AG04449 (cell line): ENCODE measurements around the gene HOXD11.

Experiments
- CTCF ChIA-PET: fragments of 350-600 bp; formaldehyde crosslinking; extraction: SDS; loops from one replicate; lab custom pipeline; 2021; ENCODE audit warnings: antibody characterized with exemption; lab: Yijun Ruan, JAX
- POLR2A ChIA-PET: fragments of 400-600, 350-600 bp; formaldehyde crosslinking; extraction: SDS; loops from one replicate; lab custom pipeline; 2020; ENCODE audit warnings: antibody characterized with exemption, inconsistent platforms; lab: Yijun Ruan, JAX
- DNase-seq: peaks from one replicate; pipeline ENCODE4 v3.0.0-alpha.2; 2010; ENCODE audit warnings: low read depth, low spot score
- H3K4me3 ChIP-seq: 2 replicates; pipeline ENCODE4 v1.5.1; 2011; ENCODE audit warnings: low read depth, mild to moderate bottlenecking, control low read depth, low read length
- TF ChIP-seq, protein P1 (sequence below): IDR thresholded peaks from one replicate; pipeline ENCODE4 v1.5.1; 2011; ENCODE audit warnings: mild to moderate bottlenecking, moderate library complexity, low read length, control low read depth, inconsistent platforms; ENCODE audit not compliant: insufficient read depth; ENCODE audit errors: missing control alignments

Gene HOXD11

GRCh38 chr2:176083796-176084261, 23.3 kb upstream of the HOXD11 start, which contains the start of gene EVX2:
Gene EVX2 (minus strand): TSS chr2:176083962. CDS start chr2:176083776, 186 bp downstream.
- H3K4me3 ChIP-seq = no peak within 1 kb of the TSS
- ChIA-PET CTCF (interaction anchor here (7.5 to 7.9 kb wide), 2 partner anchors 12 to 395 kb away, joined by 47 to 115 read pairs; no protein-coding TSS in a partner anchor), POLR2A (no interaction called here)
- TF ChIP-seq, protein P1, sequence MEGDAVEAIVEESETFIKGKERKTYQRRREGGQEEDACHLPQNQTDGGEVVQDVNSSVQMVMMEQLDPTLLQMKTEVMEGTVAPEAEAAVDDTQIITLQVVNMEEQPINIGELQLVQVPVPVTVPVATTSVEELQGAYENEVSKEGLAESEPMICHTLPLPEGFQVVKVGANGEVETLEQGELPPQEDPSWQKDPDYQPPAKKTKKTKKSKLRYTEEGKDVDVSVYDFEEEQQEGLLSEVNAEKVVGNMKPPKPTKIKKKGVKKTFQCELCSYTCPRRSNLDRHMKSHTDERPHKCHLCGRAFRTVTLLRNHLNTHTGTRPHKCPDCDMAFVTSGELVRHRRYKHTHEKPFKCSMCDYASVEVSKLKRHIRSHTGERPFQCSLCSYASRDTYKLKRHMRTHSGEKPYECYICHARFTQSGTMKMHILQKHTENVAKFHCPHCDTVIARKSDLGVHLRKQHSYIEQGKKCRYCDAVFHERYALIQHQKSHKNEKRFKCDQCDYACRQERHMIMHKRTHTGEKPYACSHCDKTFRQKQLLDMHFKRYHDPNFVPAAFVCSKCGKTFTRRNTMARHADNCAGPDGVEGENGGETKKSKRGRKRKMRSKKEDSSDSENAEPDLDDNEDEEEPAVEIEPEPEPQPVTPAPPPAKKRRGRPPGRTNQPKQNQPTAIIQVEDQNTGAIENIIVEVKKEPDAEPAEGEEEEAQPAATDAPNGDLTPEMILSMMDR = no peak
- DNase-seq = no peak

- CTCF ChIA-PET = interaction anchor here (0.9 to 7.9 kb wide), 7 partner anchors 11 to 833 kb away, joined by 3 to 115 read pairs (median 7); no protein-coding TSS in a partner anchor
- DNase-seq = no peak
- no peak overlapping the region for H3K4me3 ChIP-seq
- POLR2A ChIA-PET = interaction anchor here (0.6 kb wide), 1 partner anchor 74 kb away, joined by 3 read pairs; no protein-coding TSS in a partner anchor
- TF ChIP-seq, protein P1 = no peak
Measured at GRCh38 chr2:176084611-176085119, 22.4 kb upstream of the HOXD11 start.

- ChIA-PET CTCF (interaction anchor here (0.8 to 7.9 kb wide), 13 partner anchors 7 to 834 kb away, joined by 3 to 115 read pairs (median 4); no protein-coding TSS in a partner anchor), POLR2A (interaction anchor here (0.6 kb wide), 1 partner anchor 75 kb away, joined by 3 read pairs; no protein-coding TSS in a partner anchor)
- no peak for DNase-seq
- H3K4me3 ChIP-seq = no peak overlapping the region
- TF ChIP-seq, protein P1 = no peak
Measured at GRCh38 chr2:176085120-176085788, 21.8 kb upstream of the HOXD11 start.

DNA sequence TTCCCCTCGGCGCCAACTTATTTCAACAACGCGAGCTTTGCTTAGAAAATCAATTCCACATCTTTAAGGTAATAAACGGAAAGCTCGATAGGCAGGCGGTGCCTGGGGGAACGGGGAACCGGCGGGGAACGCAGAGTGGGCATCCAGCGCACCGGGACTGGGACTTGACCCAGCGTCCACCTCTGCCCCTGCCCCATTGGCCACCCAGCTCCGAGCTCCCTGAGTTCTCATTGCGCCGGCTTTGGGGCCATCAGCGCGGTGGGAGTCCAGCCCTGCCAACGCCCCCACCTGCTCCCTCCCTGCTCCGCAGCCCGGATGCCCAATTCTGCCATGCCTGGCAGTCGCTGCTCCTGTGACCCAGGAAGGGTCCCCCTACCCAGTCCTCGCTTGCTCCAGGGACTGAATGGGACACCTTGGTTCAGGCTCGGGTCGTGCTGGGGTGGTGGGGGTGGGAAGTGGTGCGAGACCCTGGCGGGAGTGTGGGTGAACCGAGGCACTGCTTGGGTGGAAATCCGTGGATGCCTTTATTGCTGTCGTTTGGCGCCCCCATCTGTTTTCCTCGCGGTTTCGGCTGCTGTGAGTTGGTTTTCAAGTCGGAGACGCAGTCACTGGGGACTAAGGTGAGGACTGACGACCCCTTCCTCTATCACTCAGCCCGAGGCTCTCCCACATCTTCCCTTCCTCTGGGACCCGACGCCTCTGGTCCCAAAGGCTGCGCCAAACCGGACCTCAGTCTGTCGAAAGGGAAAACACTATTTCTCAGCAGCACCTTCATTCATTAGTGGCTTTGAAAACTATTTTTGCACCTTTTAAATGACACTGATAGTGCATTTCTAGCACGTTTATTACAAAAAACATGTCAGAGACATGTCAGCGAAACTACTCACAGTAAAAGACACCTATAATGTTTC, 21.0 kb upstream of the HOXD11 start:
- CTCF ChIA-PET = interaction anchor here (0.8 to 7.9 kb wide), 17 partner anchors 8 to 835 kb away, joined by 3 to 115 read pairs (median 4); no protein-coding TSS in a partner anchor
- no peak overlapping the region for H3K4me3 ChIP-seq
- POLR2A ChIA-PET = no interaction called here
- DNase-seq = no peak
- TF ChIP-seq, protein P1 = peak; percentile 47

- no peak overlapping the region; the same call in 1 of the 2 replicates for H3K4me3 ChIP-seq
- ChIA-PET POLR2A (no interaction called here), CTCF (interaction anchor here (0.6 to 3.6 kb wide), 19 partner anchors 8 to 836 kb away, joined by 3 to 55 read pairs (median 5); no protein-coding TSS in a partner anchor)
- TF ChIP-seq, protein P1 = no peak
- no peak for DNase-seq
Measured at GRCh38 chr2:176087330-176088047, 19.6 kb upstream of the HOXD11 start.
